T-helper 2 cell treated with Interferon-gamma antibody and Interleukin-4, amounts not matched to agents 5 μg/mL and 100 μg/mL, for 36 hours (primary cell): ENCODE data around the gene NEURL3.

ENCODE experiments used
- DNase-seq: peaks from one replicate; pipeline ENCODE4 v3.0.0; 2021; ENCODE audit warnings: low spot score
- H3K27ac Mint-ChIP-seq: one replicate; pipeline ENCODE4 v1.8.0; 2021; ENCODE audit warnings: mild to moderate bottlenecking, mixed read lengths
- H3K27me3 Mint-ChIP-seq: one replicate; pipeline ENCODE4 v1.8.0; 2021; ENCODE audit warnings: low read depth, mixed read lengths
- H3K36me3 Mint-ChIP-seq: one replicate; pipeline ENCODE4 v1.8.0; 2021; ENCODE audit warnings: low read depth, mixed read lengths
- H3K4me1 Mint-ChIP-seq: one replicate; pipeline ENCODE4 v1.8.0; 2021; ENCODE audit warnings: low read depth, mixed read lengths
- H3K4me3 Mint-ChIP-seq: one replicate; pipeline ENCODE4 v1.8.0; 2022; ENCODE audit warnings: mild to moderate bottlenecking, moderate library complexity, mixed read lengths
- H3K9me3 Mint-ChIP-seq: one replicate; pipeline ENCODE4 v1.8.0; 2021; ENCODE audit warnings: mixed read lengths

NEURL3 gene

DNA sequence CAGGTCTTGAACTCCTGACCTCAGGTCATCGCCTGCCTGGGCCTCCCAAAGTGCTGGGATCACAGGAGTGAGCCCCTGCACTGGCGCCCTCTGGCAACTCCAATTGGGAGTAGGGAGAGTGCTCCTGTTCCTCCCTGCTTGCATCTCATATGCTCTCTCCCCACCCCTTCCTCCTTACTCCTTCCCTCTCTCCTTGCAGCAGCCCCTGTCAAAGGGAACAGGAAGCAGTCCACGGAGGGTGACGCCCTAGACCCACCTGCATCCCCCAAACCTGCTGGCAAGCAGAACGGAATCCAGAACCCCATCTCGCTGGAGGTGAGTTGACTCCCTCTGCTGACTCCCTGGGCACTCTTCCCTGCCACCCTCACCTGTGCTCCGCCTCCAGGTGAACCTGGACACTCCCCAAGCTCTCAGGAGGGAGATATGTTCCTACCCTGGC is 42.1 kb upstream of the NEURL3 start:
- H3K9me3 Mint-ChIP-seq = no peaks in the 10 kb centered on the region
- peaks cover 61% of the 10 kb centered on the region for H3K36me3 Mint-ChIP-seq
- H3K4me1 Mint-ChIP-seq = peaks cover 45% of the 10 kb centered on the region
- peak overlapping the region; percentile 20 for H3K27ac Mint-ChIP-seq
- H3K27me3 Mint-ChIP-seq = no peaks in the 10 kb centered on the region
- no peak for DNase-seq
- H3K4me3 Mint-ChIP-seq = peak overlapping the region; percentile 18

DNA sequence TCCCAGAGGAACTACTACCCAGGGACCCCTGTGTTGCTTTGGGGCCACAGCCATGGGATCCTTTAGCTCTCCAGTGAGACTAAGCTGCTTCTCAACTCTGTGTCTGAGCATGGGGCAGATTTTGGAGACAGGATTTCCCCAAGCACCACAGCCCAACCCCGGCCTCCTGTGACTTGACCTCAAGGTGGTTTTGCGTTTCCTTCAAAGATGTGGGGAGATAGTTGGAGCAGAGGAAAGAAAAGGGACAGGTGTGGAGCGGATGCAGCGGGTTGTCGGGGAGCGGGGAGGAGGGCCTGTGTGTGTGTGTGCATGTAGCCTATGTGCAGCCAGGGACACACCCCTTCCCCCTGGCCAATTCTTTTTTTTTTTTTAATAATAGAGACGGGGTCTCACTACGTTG is 41.6 kb upstream of the NEURL3 start:
- H3K27ac Mint-ChIP-seq = peak overlapping the region; percentile 62
- H3K27me3 Mint-ChIP-seq = no peaks in the 10 kb centered on the region
- H3K9me3 Mint-ChIP-seq = no peaks in the 10 kb centered on the region
- H3K36me3 Mint-ChIP-seq = peaks cover 59% of the 10 kb centered on the region
- DNase-seq = no peak
- H3K4me1 Mint-ChIP-seq = peaks cover 45% of the 10 kb centered on the region
- H3K4me3 Mint-ChIP-seq = peak overlapping the region; percentile 64

DNA sequence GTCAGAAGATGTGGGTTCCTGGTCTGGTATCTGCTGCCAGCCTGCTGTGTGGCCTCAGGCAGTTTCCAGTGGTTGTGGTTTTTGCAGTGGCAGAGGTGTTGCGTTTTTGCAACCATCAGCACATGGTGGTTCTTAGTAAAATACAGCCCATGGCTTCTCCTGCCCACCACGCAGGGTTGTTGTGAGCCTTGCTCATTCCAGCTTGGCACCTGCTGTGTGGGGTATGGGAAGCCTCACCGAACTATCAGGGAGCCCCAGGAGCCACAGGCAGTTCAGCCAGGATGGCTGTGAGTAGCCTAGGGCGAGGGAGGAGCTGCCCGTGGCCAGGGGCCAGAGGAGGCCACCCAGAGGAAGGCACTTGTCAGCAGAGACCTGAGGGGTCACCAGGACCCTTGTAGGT is 41.2 kb upstream of the NEURL3 start:
- Mint-ChIP-seq H3K27ac (peak overlapping the region; percentile 62), H3K36me3 (peaks cover 63% of the 10 kb centered on the region), H3K4me1 (peaks cover 45% of the 10 kb centered on the region), H3K27me3 (no peaks in the 10 kb centered on the region), H3K9me3 (no peaks in the 10 kb centered on the region), H3K4me3 (peak overlapping the region; percentile 64)
- DNase-seq = no peak

GRCh38 chr2:96542357-96542977 is 37.3 kb upstream of the NEURL3 start:
- Mint-ChIP-seq H3K9me3 (no peaks in the 10 kb centered on the region), H3K4me1 (peaks cover 68% of the 10 kb centered on the region), H3K27ac (no peak overlapping the region), H3K4me3 (no peak overlapping the region), H3K27me3 (no peaks in the 10 kb centered on the region), H3K36me3 (peaks cover 74% of the 10 kb centered on the region)
- DNase-seq = no peak

GRCh38 chr2:96541398-96542152 is 36.4 kb upstream of the NEURL3 start:
- Mint-ChIP-seq H3K4me1 (peaks cover 63% of the 10 kb centered on the region), H3K36me3 (peaks cover 66% of the 10 kb centered on the region), H3K27ac (no peak overlapping the region)

GRCh38 chr2:96540136-96540535 is 35.0 kb upstream of the NEURL3 start:
- H3K4me3 Mint-ChIP-seq = peak overlapping the region; percentile 93
- H3K27me3 Mint-ChIP-seq = no peaks in the 10 kb centered on the region
- H3K4me1 Mint-ChIP-seq = peaks cover 59% of the 10 kb centered on the region
- no peaks in the 10 kb centered on the region for H3K9me3 Mint-ChIP-seq
- no peak overlapping the region for H3K27ac Mint-ChIP-seq
- no peak for DNase-seq
- peaks cover 54% of the 10 kb centered on the region for H3K36me3 Mint-ChIP-seq

More at GRCh38 chr2:96541398-96542152, 36.4 kb upstream of the NEURL3 start:
- Mint-ChIP-seq H3K27me3 (no peaks in the 10 kb centered on the region), H3K4me3 (no peak overlapping the region), H3K9me3 (no peaks in the 10 kb centered on the region)
- DNase-seq = no peak

DNA sequence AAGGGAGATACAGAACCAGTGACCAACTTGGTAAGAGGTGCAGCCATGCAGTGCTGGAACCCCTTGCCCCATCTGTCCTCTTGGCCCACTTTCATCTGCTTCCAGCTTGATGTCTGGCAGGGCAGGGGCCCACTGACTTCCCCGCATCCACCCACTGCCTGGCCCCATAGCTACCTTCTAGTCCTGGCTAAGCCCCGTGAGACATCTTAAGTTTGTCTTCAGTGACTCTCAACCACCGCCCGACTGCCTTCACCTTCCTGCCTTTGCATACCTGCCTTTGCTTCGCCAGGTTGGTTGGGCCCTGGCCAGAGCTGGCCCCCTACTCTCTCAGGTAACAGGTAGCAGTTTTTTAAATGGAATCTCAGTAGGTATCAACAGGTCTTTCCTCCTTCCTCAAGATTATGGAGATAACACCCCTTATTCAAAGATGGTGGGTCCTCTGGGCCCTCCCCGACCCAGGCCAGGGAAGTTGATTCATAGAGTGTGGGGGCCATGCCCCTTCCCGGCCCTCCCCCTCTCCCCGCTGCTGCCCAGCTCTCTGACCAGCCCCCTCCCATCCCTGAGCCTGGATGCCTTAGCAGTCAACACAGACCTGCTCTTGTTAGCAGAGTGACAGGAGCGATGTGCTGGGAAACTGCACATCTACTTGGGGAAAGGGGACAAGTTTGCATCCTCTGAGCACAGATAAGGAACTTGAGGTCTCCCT is 34.2 kb upstream of the NEURL3 start:
- Mint-ChIP-seq H3K27me3 (no peaks in the 10 kb centered on the region), H3K9me3 (no peaks in the 10 kb centered on the region), H3K4me3 (peak overlapping the region; percentile 93), H3K27ac (peak overlapping the region; percentile 95), H3K36me3 (peaks cover 46% of the 10 kb centered on the region), H3K4me1 (peaks cover 57% of the 10 kb centered on the region)
- no peak for DNase-seq

GRCh38 chr2:96538487-96539214 is 33.5 kb upstream of the NEURL3 start:
- H3K4me3 Mint-ChIP-seq = peak overlapping the region; percentile 93
- peak; percentile 88 for DNase-seq
- H3K9me3 Mint-ChIP-seq = no peaks in the 10 kb centered on the region
- H3K36me3 Mint-ChIP-seq = peaks cover 39% of the 10 kb centered on the region
- peaks cover 55% of the 10 kb centered on the region for H3K4me1 Mint-ChIP-seq
- H3K27ac Mint-ChIP-seq = peak overlapping the region; percentile 95
- H3K27me3 Mint-ChIP-seq = peaks cover 2% of the 10 kb centered on the region

DNA sequence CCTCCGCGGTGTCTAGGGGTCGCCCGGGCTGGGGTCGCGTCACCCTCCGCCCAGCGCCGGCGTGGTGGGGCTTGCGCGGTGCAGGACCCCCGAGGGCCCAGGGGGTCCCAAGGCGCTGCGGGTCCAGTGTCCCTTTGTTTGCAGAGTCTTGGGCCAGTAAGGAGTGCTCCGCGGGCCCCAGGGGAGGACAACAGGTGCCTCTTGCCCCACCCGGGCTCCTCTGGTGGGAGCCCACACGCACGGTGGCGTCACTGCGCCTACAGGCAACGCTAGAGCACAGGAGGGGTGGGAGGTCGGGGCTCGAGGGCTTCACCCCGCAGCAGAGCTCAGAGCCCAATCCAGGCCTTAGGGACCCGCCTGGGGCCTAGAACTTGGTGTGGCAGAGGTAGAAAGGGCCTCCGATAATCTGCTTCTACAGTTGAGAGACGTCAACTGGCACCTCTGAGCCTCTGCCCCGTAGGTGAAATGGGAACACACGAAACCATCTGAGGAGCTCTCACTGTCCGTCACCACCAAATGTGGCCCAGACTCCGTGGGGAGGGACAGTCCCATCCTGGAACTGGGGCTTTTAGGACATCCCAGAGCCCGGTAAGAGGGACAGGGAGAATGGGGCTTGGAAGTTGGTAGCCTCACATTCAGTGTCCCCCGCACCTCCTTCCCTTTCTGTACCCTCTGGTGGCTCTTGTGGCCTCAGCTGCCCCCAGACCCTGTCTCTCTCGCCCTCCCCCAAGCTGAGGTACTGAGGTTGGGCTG is 32.8 kb upstream of the NEURL3 start:
- H3K36me3 Mint-ChIP-seq = peaks cover 32% of the 10 kb centered on the region
- H3K4me1 Mint-ChIP-seq = peaks cover 55% of the 10 kb centered on the region
- DNase-seq = no peak

GRCh38 chr2:96537066-96537733 is 32.0 kb upstream of the NEURL3 start:
- peak overlapping the region; percentile 93 for H3K4me3 Mint-ChIP-seq
- peaks cover 56% of the 10 kb centered on the region for H3K4me1 Mint-ChIP-seq
- H3K9me3 Mint-ChIP-seq = no peaks in the 10 kb centered on the region
- peak overlapping the region; percentile 96 for H3K27ac Mint-ChIP-seq
- peaks cover 2% of the 10 kb centered on the region for H3K27me3 Mint-ChIP-seq
- DNase-seq = peak; percentile 90
- peaks cover 27% of the 10 kb centered on the region for H3K36me3 Mint-ChIP-seq

More for the DNA sequence above, 32.8 kb upstream of the NEURL3 start:
- H3K4me3 Mint-ChIP-seq = peak overlapping the region; percentile 93
- H3K27ac Mint-ChIP-seq = peak overlapping the region; percentile 96
- H3K27me3 Mint-ChIP-seq = peaks cover 2% of the 10 kb centered on the region
- no peaks in the 10 kb centered on the region for H3K9me3 Mint-ChIP-seq

- DNase-seq = peak; percentile 91
- Mint-ChIP-seq H3K36me3 (peaks cover 26% of the 10 kb centered on the region), H3K9me3 (no peaks in the 10 kb centered on the region), H3K4me3 (peak within 1 kb of the TSS; percentile 93), H3K27ac (peak within 1 kb of the TSS; percentile 96), H3K4me1 (peaks cover 61% of the 10 kb centered on the region), H3K27me3 (peaks cover 2% of the 10 kb centered on the region)
These were observed 31.4 kb upstream of the NEURL3 start, which contains the start of gene ARID5A for GRCh38 chr2:96536445-96537065. ARID5A (plus strand) TSS chr2:96536752; CDS start chr2:96536827, 75 bp downstream.

DNA sequence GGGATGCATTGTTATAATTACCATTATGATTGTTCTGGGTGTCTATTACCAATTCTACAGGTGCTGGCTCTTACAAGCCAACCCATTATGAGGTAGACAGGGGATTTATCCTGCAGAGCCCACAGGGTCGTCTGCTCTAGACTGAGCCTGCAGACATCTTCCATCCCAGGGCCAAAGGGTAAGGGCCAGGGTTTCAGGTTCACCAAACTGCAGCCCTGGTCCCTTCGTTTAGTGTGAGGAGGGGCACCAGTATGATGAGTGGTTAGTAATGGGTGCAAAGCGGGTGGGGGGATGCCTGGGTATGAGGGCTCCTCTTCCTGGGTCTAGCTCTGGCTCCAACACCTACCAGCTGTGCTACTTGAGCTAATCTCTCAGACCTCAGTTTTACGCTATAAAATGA is 30.2 kb upstream of the NEURL3 start:
- H3K9me3 Mint-ChIP-seq = no peaks in the 10 kb centered on the region
- DNase-seq = no peak
- H3K36me3 Mint-ChIP-seq = peaks cover 18% of the 10 kb centered on the region
- peaks cover 67% of the 10 kb centered on the region for H3K4me1 Mint-ChIP-seq
- peaks cover 2% of the 10 kb centered on the region for H3K27me3 Mint-ChIP-seq
- no peak overlapping the region for H3K27ac Mint-ChIP-seq
- no peak overlapping the region for H3K4me3 Mint-ChIP-seq
